Astrocyte of the hippocampus (primary cell): ENCODE data around the gene PABPN1.

ENCODE experiments used
- DNase-seq: peaks from one replicate; pipeline ENCODE4 v3.0.0; 2011; ENCODE audit warnings: low read depth, low spot score

PABPN1 gene

GRCh38 chr14:23326491-23327332 lies 5.5 kb downstream of the PABPN1 start:
- no peak for DNase-seq

GRCh38 chr14:23327947-23328744 lies 6.9 kb downstream of the PABPN1 start:
- peak; percentile 83 for DNase-seq

- no peak for DNase-seq
These were observed 14.4 kb downstream of the PABPN1 start for GRCh38 chr14:23335623-23336022.

GRCh38 chr14:23339506-23340268 lies 18.4 kb downstream of the PABPN1 start:
- DNase-seq: no peak

GRCh38 chr14:23344481-23344880 lies 23.2 kb downstream of the PABPN1 start:
- no peak for DNase-seq

- DNase-seq: no peak
These were observed 24.9 kb downstream of the PABPN1 start for GRCh38 chr14:23345987-23346692.

GRCh38 chr14:23346693-23347405 lies 25.6 kb downstream of the PABPN1 start:
- no peak for DNase-seq

- DNase-seq: no peak
These were observed 26.4 kb downstream of the PABPN1 start for GRCh38 chr14:23347406-23348296.

- DNase-seq: no peak
These were observed 27.0 kb downstream of the PABPN1 start for GRCh38 chr14:23348297-23348655.

GRCh38 chr14:23349156-23349845 lies 28.0 kb downstream of the PABPN1 start:
- DNase-seq: no peak

GRCh38 chr14:23351681-23352505 lies 30.6 kb downstream of the PABPN1 start:
- peak; percentile 51 for DNase-seq

- DNase-seq: peak; percentile 96
These were observed 31.5 kb downstream of the PABPN1 start, which contains the start of gene SLC22A17 for GRCh38 chr14:23352506-23353432. Gene SLC22A17 (minus strand): TSS chr14:23352887.

GRCh38 chr14:23353433-23353780 lies 32.1 kb downstream of the PABPN1 start:
- DNase-seq: no peak

GRCh38 chr14:23354990-23355389 lies 33.7 kb downstream of the PABPN1 start:
- no peak for DNase-seq

GRCh38 chr14:23355871-23356435 lies 34.7 kb downstream of the PABPN1 start:
- DNase-seq: no peak

GRCh38 chr14:23356662-23357061 lies 35.4 kb downstream of the PABPN1 start:
- DNase-seq: no peak

- DNase-seq: no peak
These were observed 36.0 kb downstream of the PABPN1 start for GRCh38 chr14:23357261-23357660.
